ENCODE results near the gene SDK1.

The SDK1 gene

GRCh38 chr7:4221043-4221442, 920.0 kb downstream of the SDK1 start:
- no peak for DNase-seq (ENCODE audit: low spot score)

GRCh38 chr7:4222676-4223075, 921.6 kb downstream of the SDK1 start:
- TF ChIP-seq, protein P1, sequence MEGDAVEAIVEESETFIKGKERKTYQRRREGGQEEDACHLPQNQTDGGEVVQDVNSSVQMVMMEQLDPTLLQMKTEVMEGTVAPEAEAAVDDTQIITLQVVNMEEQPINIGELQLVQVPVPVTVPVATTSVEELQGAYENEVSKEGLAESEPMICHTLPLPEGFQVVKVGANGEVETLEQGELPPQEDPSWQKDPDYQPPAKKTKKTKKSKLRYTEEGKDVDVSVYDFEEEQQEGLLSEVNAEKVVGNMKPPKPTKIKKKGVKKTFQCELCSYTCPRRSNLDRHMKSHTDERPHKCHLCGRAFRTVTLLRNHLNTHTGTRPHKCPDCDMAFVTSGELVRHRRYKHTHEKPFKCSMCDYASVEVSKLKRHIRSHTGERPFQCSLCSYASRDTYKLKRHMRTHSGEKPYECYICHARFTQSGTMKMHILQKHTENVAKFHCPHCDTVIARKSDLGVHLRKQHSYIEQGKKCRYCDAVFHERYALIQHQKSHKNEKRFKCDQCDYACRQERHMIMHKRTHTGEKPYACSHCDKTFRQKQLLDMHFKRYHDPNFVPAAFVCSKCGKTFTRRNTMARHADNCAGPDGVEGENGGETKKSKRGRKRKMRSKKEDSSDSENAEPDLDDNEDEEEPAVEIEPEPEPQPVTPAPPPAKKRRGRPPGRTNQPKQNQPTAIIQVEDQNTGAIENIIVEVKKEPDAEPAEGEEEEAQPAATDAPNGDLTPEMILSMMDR (IDR thresholded peaks at IDR 0.05; ENCODE audit: extremely low read depth, missing control alignments): no peak
- DNase-seq (ENCODE audit: low spot score): no peak

More at GRCh38 chr7:4221043-4221442, 920.0 kb downstream of the SDK1 start:
- TF ChIP-seq, protein P1 (IDR thresholded peaks at IDR 0.05; ENCODE audit: extremely low read depth, missing control alignments): no peak

- no peak for DNase-seq (ENCODE audit: low spot score)
- TF ChIP-seq, protein P1 (IDR thresholded peaks at IDR 0.05; ENCODE audit: extremely low read depth, missing control alignments): no peak
These were observed 924.3 kb downstream of the SDK1 start for GRCh38 chr7:4225361-4225771.

DNA sequence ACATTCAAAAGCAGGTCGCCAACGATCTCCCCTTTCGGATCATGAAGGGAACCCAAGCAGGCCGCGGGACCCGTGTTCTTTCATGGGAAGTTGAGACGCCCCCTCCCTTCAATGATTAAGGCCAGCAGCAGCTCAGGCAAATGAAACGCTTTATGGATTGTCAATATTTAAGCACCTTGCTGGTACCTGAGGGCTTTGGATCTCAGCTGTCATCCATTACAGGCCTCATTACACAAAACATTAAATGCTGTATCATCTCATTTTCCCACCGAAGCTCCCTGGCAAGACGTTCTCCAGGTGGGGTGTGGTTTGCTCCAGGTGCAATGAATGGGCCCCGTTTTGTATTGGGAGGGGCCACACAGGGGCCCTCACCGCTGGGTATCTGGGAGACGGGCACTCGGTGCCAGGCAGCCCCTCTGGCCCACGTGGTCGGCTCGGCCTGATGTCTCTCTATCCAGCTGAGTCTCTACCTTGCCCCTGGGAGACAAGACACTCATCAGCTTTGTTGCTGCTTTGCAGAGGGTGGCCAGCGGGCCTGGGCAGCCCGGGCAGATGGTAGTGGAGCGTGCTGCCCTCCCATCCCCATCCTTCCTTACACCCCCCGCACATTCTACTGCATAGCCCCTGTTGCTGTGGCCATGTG, 925.0 kb downstream of the SDK1 start:
- TF ChIP-seq, protein P1 (IDR thresholded peaks at IDR 0.05; ENCODE audit: extremely low read depth, missing control alignments): no peak
- no peak for DNase-seq (ENCODE audit: low spot score)

DNA sequence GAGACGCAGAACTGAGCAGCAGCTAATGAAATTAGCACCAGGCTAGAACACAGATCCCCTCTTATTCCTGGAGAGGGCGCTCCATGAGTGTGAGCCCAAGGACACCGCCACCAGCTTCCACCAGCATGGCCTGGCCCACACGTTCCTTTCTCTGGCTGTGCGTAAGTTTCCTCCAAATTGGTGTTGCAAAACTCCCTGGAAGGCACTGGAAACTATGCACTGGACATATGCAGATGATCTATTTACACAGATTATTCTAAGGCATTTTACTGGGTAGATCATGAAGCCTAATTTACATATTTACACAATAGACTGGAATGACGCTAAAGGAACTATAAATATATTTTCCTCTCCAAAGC, 925.5 kb downstream of the SDK1 start:
- TF ChIP-seq, protein P1 (IDR thresholded peaks at IDR 0.05; ENCODE audit: extremely low read depth, missing control alignments): no peak
- no peak for DNase-seq (ENCODE audit: low spot score)

GRCh38 chr7:4227105-4228010, 926.3 kb downstream of the SDK1 start:
- no peak for DNase-seq (ENCODE audit: low spot score)
- TF ChIP-seq, protein P1 (IDR thresholded peaks at IDR 0.05; ENCODE audit: extremely low read depth, missing control alignments): no peak

DNA sequence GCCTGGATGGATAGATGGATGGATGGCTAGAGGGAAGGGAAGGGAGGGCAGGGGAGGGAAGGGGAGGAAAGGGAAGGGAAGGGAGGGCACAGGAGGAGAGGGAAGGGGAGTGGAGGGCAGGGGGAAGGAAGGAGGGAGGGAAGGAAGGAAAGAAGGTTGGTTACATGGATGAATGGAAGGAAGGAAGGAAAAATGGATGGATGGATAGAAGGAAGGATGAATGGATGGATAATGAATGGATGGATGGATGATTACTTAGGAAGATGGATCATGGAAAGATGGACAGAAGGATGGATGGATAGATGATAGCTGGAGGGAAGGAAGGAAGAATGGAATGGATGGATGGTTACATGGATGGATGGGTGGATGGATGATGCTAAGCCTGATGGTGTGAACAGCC, 929.3 kb downstream of the SDK1 start:
- DNase-seq (ENCODE audit: low spot score): no peak
- TF ChIP-seq, protein P1 (IDR thresholded peaks at IDR 0.05; ENCODE audit: extremely low read depth, missing control alignments): no peak

Data from GM20000 (cell line).